ENCODE data around the gene BPIFA3.

DNA sequence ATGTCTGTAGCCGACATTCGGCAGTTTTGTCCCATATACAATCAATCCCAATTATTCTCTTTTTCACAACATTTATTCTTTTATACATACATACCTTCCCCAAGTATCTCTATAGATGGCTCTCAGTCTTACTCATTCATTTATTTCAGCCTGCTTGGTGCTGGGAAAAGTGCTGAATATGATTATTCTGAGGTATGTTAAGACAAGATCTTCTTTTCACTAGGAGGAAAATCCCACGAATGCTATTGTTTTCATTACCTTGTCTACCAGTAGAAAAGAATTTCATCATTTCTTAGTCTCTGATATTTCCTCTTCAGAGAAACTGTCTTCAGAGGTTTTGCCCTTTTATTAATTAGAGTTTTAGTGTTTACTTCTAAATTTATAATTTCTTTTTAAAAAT is 13.7 kb upstream of the BPIFA3 start:
- TF ChIP-seq TARDBP (IDR thresholded peaks at IDR 0.05) (no peak), SP1 (IDR thresholded peaks at IDR 0.05) (no peak), L3MBTL2 (conservative IDR thresholded peaks at IDR 0.05) (no peak), ARNT (IDR thresholded peaks at IDR 0.05) (no peak), FOXM1 (IDR thresholded peaks at IDR 0.05; ENCODE audit: borderline replicate concordance) (no peak), NFRKB (IDR thresholded peaks at IDR 0.05) (no peak)

Measured in HEK293T (cell line).